ENCODE data around the gene PRR20G. TPM values are rescaled to one million over a fixed set of nuclear protein-coding genes. Genes with fewer than 3 reads are reported as not detected.

Gene PRR20G
- total and polyA plus RNA-seq, 10 of the 15 experiments (the other 5 are each of a cell fraction or from before 2014, with no cell fraction given) = not detected

GRCh38 chr3:127275287-127275781 lies 12.5 kb downstream of the PRR20G start:
- Histone ChIP-seq H3K27ac (ENCODE audit: control insufficient read depth, insufficient read depth) (no peak overlapping the region), H3K36me3 (ENCODE audit: control insufficient read depth in 2 of 2, insufficient read depth in 2 of 2, low read length in 1 of 2) (no peaks in the 10 kb centered on the region), H3K4me1 (ENCODE audit: control insufficient read depth, insufficient read depth, low read length) (no peaks in the 10 kb centered on the region), H4K20me1 (ENCODE audit: control insufficient read depth, insufficient read depth) (no peaks in the 10 kb centered on the region), H3K4me2 (ENCODE audit: control insufficient read depth, insufficient read depth) (no peak overlapping the region), H3K9me3 (replicated peaks; ENCODE audit: control insufficient read depth, insufficient read depth, low read length) (no peaks in the 10 kb centered on the region; the same call in 2 of the 3 replicates), H3K79me2 (ENCODE audit: control insufficient read depth, insufficient read depth, low read length) (no peaks in the 10 kb centered on the region), H3K27me3 (replicated peaks in 1 of 2; ENCODE audit: control insufficient read depth in 2 of 2, insufficient read depth in 2 of 2, low read length in 1 of 2) (no peaks in the 10 kb centered on the region), H2AFZ (ENCODE audit: control insufficient read depth, low read depth, low read length) (no peak overlapping the region), H3K4me3 (no peak overlapping the region), H3K9ac (ENCODE audit: control insufficient read depth, insufficient read depth, low read length) (no peak overlapping the region)
- FAIRE-seq = no peak
- DNase-seq (ENCODE audit: low read depth, low spot score) = no peak
- ChIA-PET RAD21 (ENCODE audit: unreplicated experiment) (no interaction called here), CTCF (no interaction called here), POLR2A (no interaction called here), SMC1A (ENCODE audit: uncharacterized antibody, unreplicated experiment) (interaction anchor here (0.5 kb wide), 1 partner anchor 70 kb away, joined by 3 read pairs; no protein-coding TSS in a partner anchor)
- no peak for ATAC-seq
- no TSS peak for BruUV-seq (replicated peaks)
- intact Hi-C loops (cut with micrococcal nuclease; ENCODE audit: unreplicated experiment) = no loop called here
- TF ChIP-seq MYB (IDR thresholded peaks at IDR 0.05; ENCODE audit: borderline replicate concordance, low read depth, low read length) = no peak
- no peak for TF ChIP-seq MEF2B (IDR thresholded peaks at IDR 0.05; ENCODE audit: partially characterized antibody, poor library complexity, severe bottlenecking)
- TF ChIP-seq SP1 (IDR thresholded peaks at IDR 0.05; ENCODE audit: low read depth, low read length) = no peak
- no peak for TF ChIP-seq BCL3 (IDR thresholded peaks at IDR 0.05; ENCODE audit: borderline replicate concordance, insufficient read depth, low read depth, low read length, poor library complexity, severe bottlenecking)
- TF ChIP-seq KDM1A (IDR thresholded peaks at IDR 0.05; ENCODE audit: borderline replicate concordance) = no peak
- TF ChIP-seq, protein P1, sequence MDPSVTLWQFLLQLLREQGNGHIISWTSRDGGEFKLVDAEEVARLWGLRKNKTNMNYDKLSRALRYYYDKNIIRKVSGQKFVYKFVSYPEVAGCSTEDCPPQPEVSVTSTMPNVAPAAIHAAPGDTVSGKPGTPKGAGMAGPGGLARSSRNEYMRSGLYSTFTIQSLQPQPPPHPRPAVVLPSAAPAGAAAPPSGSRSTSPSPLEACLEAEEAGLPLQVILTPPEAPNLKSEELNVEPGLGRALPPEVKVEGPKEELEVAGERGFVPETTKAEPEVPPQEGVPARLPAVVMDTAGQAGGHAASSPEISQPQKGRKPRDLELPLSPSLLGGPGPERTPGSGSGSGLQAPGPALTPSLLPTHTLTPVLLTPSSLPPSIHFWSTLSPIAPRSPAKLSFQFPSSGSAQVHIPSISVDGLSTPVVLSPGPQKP (IDR thresholded peaks at IDR 0.05; ENCODE audit: low read depth, low read length) = no peak
- TF ChIP-seq, protein P2, sequence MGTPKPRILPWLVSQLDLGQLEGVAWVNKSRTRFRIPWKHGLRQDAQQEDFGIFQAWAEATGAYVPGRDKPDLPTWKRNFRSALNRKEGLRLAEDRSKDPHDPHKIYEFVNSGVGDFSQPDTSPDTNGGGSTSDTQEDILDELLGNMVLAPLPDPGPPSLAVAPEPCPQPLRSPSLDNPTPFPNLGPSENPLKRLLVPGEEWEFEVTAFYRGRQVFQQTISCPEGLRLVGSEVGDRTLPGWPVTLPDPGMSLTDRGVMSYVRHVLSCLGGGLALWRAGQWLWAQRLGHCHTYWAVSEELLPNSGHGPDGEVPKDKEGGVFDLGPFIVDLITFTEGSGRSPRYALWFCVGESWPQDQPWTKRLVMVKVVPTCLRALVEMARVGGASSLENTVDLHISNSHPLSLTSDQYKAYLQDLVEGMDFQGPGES (IDR thresholded peaks at IDR 0.05) = no peak
- TF ChIP-seq MTA2 (IDR thresholded peaks at IDR 0.05; ENCODE audit: low read depth) = no peak
- TF ChIP-seq, protein P3, sequence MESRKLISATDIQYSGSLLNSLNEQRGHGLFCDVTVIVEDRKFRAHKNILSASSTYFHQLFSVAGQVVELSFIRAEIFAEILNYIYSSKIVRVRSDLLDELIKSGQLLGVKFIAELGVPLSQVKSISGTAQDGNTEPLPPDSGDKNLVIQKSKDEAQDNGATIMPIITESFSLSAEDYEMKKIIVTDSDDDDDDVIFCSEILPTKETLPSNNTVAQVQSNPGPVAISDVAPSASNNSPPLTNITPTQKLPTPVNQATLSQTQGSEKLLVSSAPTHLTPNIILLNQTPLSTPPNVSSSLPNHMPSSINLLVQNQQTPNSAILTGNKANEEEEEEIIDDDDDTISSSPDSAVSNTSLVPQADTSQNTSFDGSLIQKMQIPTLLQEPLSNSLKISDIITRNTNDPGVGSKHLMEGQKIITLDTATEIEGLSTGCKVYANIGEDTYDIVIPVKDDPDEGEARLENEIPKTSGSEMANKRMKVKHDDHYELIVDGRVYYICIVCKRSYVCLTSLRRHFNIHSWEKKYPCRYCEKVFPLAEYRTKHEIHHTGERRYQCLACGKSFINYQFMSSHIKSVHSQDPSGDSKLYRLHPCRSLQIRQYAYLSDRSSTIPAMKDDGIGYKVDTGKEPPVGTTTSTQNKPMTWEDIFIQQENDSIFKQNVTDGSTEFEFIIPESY (IDR thresholded peaks at IDR 0.05) = no peak
- no peak for TF ChIP-seq POLR2A (IDR thresholded peaks at IDR 0.05; ENCODE audit: low read depth, low read length)
- WGBS (ENCODE audit: insufficient coverage, insufficient replicate concordance, low lambda C conversion rate, missing lambda C conversion rate) = 0% methylated on average over 3 of the region's 3 CpGs
- in situ Hi-C loops (cut with MboI) = no loop called here
